AG10803 (cell line): ENCODE measurements around the gene LDLRAD4.

ENCODE experiments used
- DNase-seq: peaks from one replicate; pipeline ENCODE4 v3.0.0; 2010; ENCODE audit warnings: low read depth
- H3K4me3 ChIP-seq: 2 replicates; pipeline ENCODE4 v1.5.1; 2011; ENCODE audit warnings: mild to moderate bottlenecking, low read length, control low read depth
- CTCF ChIP-seq: conservative IDR thresholded peaks from 2 replicates; pipeline ENCODE4 v1.5.1; 2011; ENCODE audit warnings: mild to moderate bottlenecking, low read length, control low read depth, inconsistent platforms

LDLRAD4 gene

GRCh38 chr18:13621446-13621849 is 402.9 kb downstream of the LDLRAD4 start:
- no peak overlapping the region for H3K4me3 ChIP-seq
- no peak for DNase-seq
- TF ChIP-seq CTCF, result no peak

- TF ChIP-seq CTCF, result no peak
- no peak overlapping the region for H3K4me3 ChIP-seq
- no peak for DNase-seq
Measured at GRCh38 chr18:13621886-13622619, 403.5 kb downstream of the LDLRAD4 start.

- DNase-seq, result no peak
- H3K4me3 ChIP-seq, result no peak overlapping the region
- no peak for TF ChIP-seq CTCF
Measured at GRCh38 chr18:13622751-13623150, 404.2 kb downstream of the LDLRAD4 start.

DNA sequence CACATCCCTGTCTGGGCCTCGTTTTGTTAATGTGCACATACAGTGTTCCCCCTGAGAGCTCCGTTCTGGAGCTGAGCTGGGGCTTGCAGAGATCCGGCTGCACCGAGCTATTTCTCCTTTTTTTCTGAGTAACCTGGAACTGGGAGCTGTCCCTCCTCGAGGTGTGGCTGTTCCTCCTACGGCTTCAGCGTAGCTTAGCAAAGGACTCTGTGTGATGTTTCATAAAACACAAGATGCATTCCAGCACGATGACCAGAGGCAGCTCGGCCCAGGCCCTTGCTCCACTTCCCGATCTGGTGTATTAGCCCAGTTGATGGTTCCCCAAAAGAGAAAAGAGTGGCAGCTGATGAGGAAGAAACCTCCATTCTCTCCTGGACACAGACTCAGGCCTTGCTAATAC is 404.8 kb downstream of the LDLRAD4 start:
- DNase-seq, result no peak
- no peak overlapping the region for H3K4me3 ChIP-seq
- no peak for TF ChIP-seq CTCF

GRCh38 chr18:13623871-13624270 is 405.3 kb downstream of the LDLRAD4 start:
- no peak for TF ChIP-seq CTCF
- no peak overlapping the region for H3K4me3 ChIP-seq
- no peak for DNase-seq

DNA sequence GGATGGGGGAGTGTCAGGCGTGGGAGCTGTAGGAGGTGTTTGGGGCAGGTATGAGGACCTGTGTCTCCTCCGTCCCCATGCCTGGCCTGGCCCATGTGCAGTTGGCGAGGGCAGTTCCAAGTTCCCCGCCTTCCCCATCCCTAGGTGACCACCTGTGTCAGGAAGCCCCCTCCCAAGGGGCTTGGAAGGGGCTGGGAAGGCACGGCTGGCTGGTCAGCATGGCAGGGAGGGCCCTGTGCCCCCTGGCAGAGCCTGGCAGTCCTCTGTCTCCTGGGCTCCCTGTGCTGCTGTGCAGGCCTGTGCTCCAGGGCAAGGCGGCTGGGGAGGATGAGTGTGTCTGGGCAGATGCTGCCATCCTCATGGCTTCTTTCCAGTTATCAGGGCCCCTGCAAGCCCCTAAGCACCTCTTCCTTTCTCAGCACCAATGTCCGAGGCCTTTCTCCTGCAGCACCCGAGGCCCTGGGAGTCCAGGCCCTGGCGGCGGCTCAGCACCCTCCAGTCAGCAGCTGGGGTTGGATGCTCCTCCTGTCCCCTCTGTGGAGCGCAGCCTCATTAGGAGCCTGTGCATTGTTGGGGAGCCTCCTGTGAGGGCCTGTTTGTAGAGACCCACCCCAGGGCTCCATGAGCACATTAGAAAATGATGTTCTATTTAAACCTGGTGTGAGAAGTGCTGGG is 406.1 kb downstream of the LDLRAD4 start:
- H3K4me3 ChIP-seq, result no peak overlapping the region
- TF ChIP-seq CTCF, result no peak
- DNase-seq, result no peak

- no peak overlapping the region for H3K4me3 ChIP-seq
- TF ChIP-seq CTCF, result no peak
- no peak for DNase-seq
Measured at GRCh38 chr18:13625355-13625754, 406.8 kb downstream of the LDLRAD4 start.
